B cell (primary cell): Measurements from ENCODE around the gene CD2.

Source experiments
- EZH2 ChIP-seq: IDR thresholded peaks from 2 replicates; pipeline ENCODE4 v1.6.1; 2012; ENCODE audit warnings: borderline replicate concordance, low read depth, mild to moderate bottlenecking, moderate library complexity, low read length; ENCODE audit not compliant: insufficient read depth, poor library complexity, severe bottlenecking
- TF ChIP-seq, protein P1 (sequence below): fragments of 200-600 bp; IDR thresholded peaks from one replicate; pipeline ENCODE4 v1.8.0; 2022; ENCODE audit warnings: antibody characterized with exemption, mild to moderate bottlenecking

GRCh38 chr1:116738673-116739370 is 15.4 kb upstream of the CD2 start:
- TF ChIP-seq, protein P1, sequence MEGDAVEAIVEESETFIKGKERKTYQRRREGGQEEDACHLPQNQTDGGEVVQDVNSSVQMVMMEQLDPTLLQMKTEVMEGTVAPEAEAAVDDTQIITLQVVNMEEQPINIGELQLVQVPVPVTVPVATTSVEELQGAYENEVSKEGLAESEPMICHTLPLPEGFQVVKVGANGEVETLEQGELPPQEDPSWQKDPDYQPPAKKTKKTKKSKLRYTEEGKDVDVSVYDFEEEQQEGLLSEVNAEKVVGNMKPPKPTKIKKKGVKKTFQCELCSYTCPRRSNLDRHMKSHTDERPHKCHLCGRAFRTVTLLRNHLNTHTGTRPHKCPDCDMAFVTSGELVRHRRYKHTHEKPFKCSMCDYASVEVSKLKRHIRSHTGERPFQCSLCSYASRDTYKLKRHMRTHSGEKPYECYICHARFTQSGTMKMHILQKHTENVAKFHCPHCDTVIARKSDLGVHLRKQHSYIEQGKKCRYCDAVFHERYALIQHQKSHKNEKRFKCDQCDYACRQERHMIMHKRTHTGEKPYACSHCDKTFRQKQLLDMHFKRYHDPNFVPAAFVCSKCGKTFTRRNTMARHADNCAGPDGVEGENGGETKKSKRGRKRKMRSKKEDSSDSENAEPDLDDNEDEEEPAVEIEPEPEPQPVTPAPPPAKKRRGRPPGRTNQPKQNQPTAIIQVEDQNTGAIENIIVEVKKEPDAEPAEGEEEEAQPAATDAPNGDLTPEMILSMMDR: no peak
- TF ChIP-seq EZH2: no peak
